Esophagus squamous epithelium (tissue), 5 donors: ENCODE data around the gene STRBP. TPM values are rescaled to one million over a fixed set of nuclear protein-coding genes. Genes with fewer than 3 reads are reported as not detected.

Experiments
- DNase-seq: peaks from one replicate; lab custom pipeline; 2025; lab: John Stamatoyannopoulos, UW
- H3K27ac ChIP-seq, 4 donors: fragments of 200-600 bp; sonication (generic); one replicate each; pipeline ENCODE4 v1.5.1; 2016 to 2019; ENCODE audit warnings: mild to moderate bottlenecking in 1 of 4
- H3K27me3 ChIP-seq, 4 donors: fragments of 200-600 bp; sonication (generic); 1 replicate in 3 of 4; 2 replicates in 1 of 4; pipeline versions ENCODE4 v1.5.1 to v1.6.0; 2017 to 2021; ENCODE audit warnings: antibody characterized with exemption in 1 of 4
- H3K36me3 ChIP-seq, 3 donors: fragments of 200-600 bp; sonication (generic); one replicate each; pipeline ENCODE4 v1.5.1; 2016 to 2019
- H3K4me1 ChIP-seq, 3 donors: fragments of 200-600 bp; sonication (generic); one replicate each; pipeline ENCODE4 v1.5.1; 2017 to 2019
- H3K4me3 ChIP-seq, 4 donors: fragments of 200-600 bp; sonication (generic); 1 replicate in 3 of 4; 2 replicates in 1 of 4; pipeline ENCODE4 v1.5.1; 2016 to 2019; ENCODE audit warnings: mild to moderate bottlenecking in 2 of 4, moderate library complexity in 1 of 4
- H3K9me3 ChIP-seq, 3 donors: fragments of 200-600 bp; sonication (generic); one replicate each; pipeline ENCODE4 v1.5.1; 2016 to 2019
- CTCF ChIP-seq, 6 experiments: fragments of 450-650 bp in 4 of 6; fragments of 200-600 bp in 2 of 6; sonication (generic) in 2 of 6; IDR thresholded peaks; one replicate each; pipeline ENCODE4 v1.5.1; 2016 to 2019; ENCODE audit warnings: antibody characterized with exemption in 6 of 6, mild to moderate bottlenecking in 4 of 6, moderate library complexity in 4 of 6
- POLR2A ChIP-seq, 4 donors: fragments of 450-650 bp; IDR thresholded peaks; one replicate each; pipeline ENCODE4 v1.6.1; 2017; ENCODE audit warnings: antibody characterized with exemption in 4 of 4, mild to moderate bottlenecking in 4 of 4, moderate library complexity in 3 of 4
- WGBS, 2 donors: methylation state at CpG; one replicate each; pipeline ENCODE4 v1.1.5; 2018; 5-methylcytosine and 5-hydroxymethylcytosine counted together
- intact Hi-C: fragments of 100-400 bp; cut with DNase I; formaldehyde crosslinking; loops from one replicate; pipeline ENCODE4 v1.15.0; 2022
- total RNA-seq, 4 donors: library from RNA; depleted of rRNA; stranded (reverse); fragments of >200 nt; gene quantifications; one replicate each; pipeline ENCODE4 v1.1.0, GENCODE V29; 2016
- donor health status: DM: yes; HTN: yes; CAD: no.

STRBP gene
- total RNA-seq, 4 donors from 2014 or later = 22.7 to 26.1 (median 23.6) TPM

GRCh38 chr9:123165813-123166212 lies 102.6 kb downstream of the STRBP start:
- no peak overlapping the region for H3K27ac ChIP-seq
- intact Hi-C loops = no loop called here
- 96 to 100% methylated on average over 1 of the region's 1 CpG for WGBS, 2 donors
- TF ChIP-seq CTCF (IDR thresholded peaks at IDR 0.05) (no peak), POLR2A (IDR thresholded peaks at IDR 0.05) (no peak)
- no peaks in the 10 kb centered on the region for H3K27me3 ChIP-seq
- DNase-seq = no peak
- H3K4me3 ChIP-seq = no peak overlapping the region
- H3K9me3 ChIP-seq = no peaks in the 10 kb centered on the region
- H3K4me1 ChIP-seq = no peaks in the 10 kb centered on the region
- peaks cover 0 to 9% (median 0%) of the 10 kb centered on the region in 3 donors for H3K36me3 ChIP-seq

DNA sequence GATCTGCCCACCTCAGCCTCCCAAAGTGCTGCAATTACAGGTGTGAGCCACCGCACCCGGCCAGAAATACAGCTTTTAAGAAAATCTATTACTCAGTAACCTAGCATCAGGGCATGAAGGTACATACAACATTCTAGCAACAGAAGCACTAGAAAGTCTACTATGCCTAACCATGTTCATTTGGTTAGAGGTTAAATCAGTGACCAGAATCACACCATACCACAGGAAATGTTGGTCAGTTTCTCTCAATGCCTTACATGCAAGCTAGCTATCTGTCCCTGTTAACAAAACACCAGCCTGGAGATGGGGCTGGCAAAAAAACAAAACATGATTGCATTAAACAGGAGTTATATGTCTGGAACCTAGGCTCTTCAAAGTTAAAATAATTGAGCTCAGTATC lies 104.1 kb downstream of the STRBP start:
- intact Hi-C loops = no loop called here
- 93% methylated on average over 2 of the region's 2 CpGs; no CpG with 5 or more reads in 1 of the 2 donors for WGBS, 2 donors
- Histone ChIP-seq H3K4me1 (no peaks in the 10 kb centered on the region), H3K36me3 (peaks cover 0 to 16% (median 0%) of the 10 kb centered on the region in 3 donors), H3K9me3 (no peaks in the 10 kb centered on the region), H3K27me3 (no peaks in the 10 kb centered on the region), H3K4me3 (no peak overlapping the region), H3K27ac (no peak overlapping the region)
- no peak for DNase-seq
- TF ChIP-seq POLR2A (IDR thresholded peaks at IDR 0.05) = no peak
- TF ChIP-seq CTCF (IDR thresholded peaks at IDR 0.05) = no peak

DNA sequence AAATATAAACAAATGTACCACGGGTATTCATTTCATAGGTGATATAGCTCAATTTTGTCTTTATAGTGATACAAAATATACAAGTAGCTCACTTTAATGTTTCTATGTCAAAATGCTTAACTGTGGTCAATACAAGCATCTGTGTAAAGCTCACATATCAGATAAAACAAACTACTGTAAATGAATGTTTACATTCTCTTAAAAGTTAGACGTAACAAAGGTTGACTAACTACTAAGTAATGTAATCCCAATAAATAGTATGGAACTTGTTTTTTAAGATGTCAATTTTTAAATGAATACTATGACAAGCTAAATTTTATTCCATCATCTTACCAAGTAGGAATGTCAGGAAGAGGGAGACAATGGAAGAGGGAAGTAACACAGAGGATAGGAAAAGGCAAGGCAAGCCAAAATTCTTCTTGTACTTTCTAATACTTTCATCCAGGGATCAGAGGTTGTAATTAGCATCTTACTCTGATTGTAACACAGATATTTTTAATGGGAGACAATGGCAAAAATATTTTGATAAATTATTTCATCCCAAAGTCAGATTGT lies 105.5 kb downstream of the STRBP start:
- intact Hi-C loops = no loop called here
- TF ChIP-seq POLR2A (IDR thresholded peaks at IDR 0.05) = no peak
- TF ChIP-seq CTCF (IDR thresholded peaks at IDR 0.05) = no peak
- 57 to 78% methylated on average over 2 of the region's 2 CpGs for WGBS, 2 donors
- no peak overlapping the region for H3K27ac ChIP-seq
- H3K27me3 ChIP-seq = no peaks in the 10 kb centered on the region
- H3K36me3 ChIP-seq = peaks cover 0 to 20% (median 0%) of the 10 kb centered on the region in 3 donors
- no peaks in the 10 kb centered on the region for H3K4me1 ChIP-seq
- H3K9me3 ChIP-seq = no peaks in the 10 kb centered on the region
- DNase-seq = no peak
- no peak overlapping the region for H3K4me3 ChIP-seq

DNA sequence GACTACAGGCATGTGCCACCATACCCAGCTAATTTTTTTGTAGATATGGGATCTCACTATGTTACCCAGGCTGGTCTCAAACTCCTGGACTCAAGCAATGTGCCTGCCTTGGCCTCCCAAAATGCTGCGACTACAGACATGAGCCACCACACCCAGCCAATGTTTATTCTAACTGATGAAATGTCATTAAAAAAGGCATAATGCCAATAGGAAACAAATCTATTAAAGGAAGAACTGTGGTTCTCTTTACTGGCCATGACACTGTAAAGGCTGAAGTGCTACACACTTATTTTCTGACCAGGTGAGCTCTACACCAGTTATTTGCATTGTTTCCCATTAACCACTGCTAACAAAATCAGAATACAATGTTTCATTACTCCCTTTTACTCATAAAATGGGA lies 106.0 kb downstream of the STRBP start:
- TF ChIP-seq CTCF (IDR thresholded peaks at IDR 0.05) (no peak), POLR2A (IDR thresholded peaks at IDR 0.05) (no peak)
- no peak for DNase-seq
- 38 to 64% methylated on average over 1 of the region's 1 CpG for WGBS, 2 donors
- Histone ChIP-seq H3K36me3 (peaks cover 0 to 25% (median 0%) of the 10 kb centered on the region in 3 donors), H3K9me3 (no peaks in the 10 kb centered on the region), H3K4me1 (no peaks in the 10 kb centered on the region), H3K27me3 (no peaks in the 10 kb centered on the region), H3K27ac (no peak overlapping the region), H3K4me3 (no peak overlapping the region)
- intact Hi-C loops = no loop called here

DNA sequence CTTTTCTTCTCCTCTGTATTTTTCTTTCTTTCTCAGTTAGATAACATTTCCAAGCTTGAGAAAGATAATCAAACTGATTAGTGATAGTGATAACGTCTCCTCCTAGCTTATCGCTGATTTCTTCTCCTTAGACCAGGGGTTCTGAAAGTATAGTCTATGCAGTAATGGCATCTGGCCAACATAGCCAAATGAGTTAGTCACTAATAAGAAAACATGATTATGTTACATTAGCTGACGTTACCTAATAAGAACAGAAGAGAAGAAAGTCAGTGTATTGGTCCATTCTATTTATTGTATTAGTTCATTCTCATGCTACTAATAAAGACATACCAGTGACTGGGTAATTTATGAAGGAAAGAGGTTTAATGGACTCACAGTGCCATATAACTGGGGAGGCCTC lies 111.2 kb downstream of the STRBP start:
- Histone ChIP-seq H3K4me1 (no peaks in the 10 kb centered on the region), H3K36me3 (peaks cover 0 to 66% (median 0%) of the 10 kb centered on the region in 3 donors), H3K27me3 (no peaks in the 10 kb centered on the region), H3K9me3 (no peaks in the 10 kb centered on the region), H3K4me3 (no peak overlapping the region), H3K27ac (no peak overlapping the region)
- intact Hi-C loops = no loop called here
- 90 to 95% methylated on average over 3 of the region's 3 CpGs for WGBS, 2 donors
- no peak for TF ChIP-seq POLR2A (IDR thresholded peaks at IDR 0.05)
- no peak for TF ChIP-seq CTCF (IDR thresholded peaks at IDR 0.05)
- no peak for DNase-seq
